C4-2B (cell line): ENCODE measurements around the gene TUBGCP2.

Experiments used
- H3K27ac ChIP-seq: fragments of 450-650 bp; 2 replicates; pipeline ENCODE4 v1.5.1; 2017
- CTCF ChIP-seq: fragments of 450-650 bp; conservative IDR thresholded peaks from 2 replicates; pipeline ENCODE4 v1.5.1; 2017; ENCODE audit warnings: mild to moderate bottlenecking
- ZFX ChIP-seq: fragments of 450-650 bp; IDR thresholded peaks from 2 replicates; pipeline ENCODE4 v1.6.1; 2017

TUBGCP2 gene

DNA sequence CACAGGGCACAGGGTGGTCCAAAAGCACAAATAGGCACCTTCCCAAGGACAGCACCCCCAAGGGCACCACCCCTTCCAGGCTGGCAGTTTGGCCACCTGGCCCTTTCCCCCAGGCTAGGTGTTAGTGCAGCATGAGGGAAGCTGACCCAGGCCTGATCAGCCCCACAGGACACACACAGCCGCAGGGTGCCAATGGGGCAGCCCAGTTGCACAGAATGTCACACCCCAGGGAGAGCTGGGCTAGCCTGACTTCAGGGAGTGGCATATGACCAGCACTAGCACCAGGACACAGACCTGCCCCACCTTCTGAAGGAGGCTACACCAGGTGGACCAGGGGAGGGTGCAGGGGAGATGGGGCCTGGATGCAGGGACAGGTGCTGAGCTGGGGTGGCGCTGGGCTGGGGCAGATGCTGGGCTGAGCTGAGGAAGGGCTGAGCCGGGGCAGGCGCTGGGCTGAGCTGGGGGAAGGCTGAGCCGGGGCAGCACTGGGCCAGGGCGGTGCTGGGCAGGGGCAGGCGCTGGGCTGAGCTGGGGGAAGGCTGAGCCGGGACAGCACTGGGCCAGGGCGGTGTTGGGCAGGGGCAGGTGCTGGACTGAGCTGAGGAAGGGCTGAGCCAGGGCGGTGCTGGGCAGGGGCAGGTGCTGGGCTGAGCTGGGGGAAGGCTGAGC is 28.1 kb downstream of the TUBGCP2 start:
- H3K27ac ChIP-seq = no peak overlapping the region

GRCh38 chr10:133279326-133280226 is 29.1 kb downstream of the TUBGCP2 start:
- TF ChIP-seq ZFX (no peak), CTCF (no peak)
- H3K27ac ChIP-seq = no peak overlapping the region; the same call in 1 of the 2 replicates

More for the DNA sequence above, 28.1 kb downstream of the TUBGCP2 start:
- TF ChIP-seq ZFX (no peak), CTCF (no peak)

GRCh38 chr10:133278577-133279265 is 30.0 kb downstream of the TUBGCP2 start:
- no peak for TF ChIP-seq CTCF
- TF ChIP-seq ZFX = no peak
- H3K27ac ChIP-seq = peak overlapping the region; percentile 9

DNA sequence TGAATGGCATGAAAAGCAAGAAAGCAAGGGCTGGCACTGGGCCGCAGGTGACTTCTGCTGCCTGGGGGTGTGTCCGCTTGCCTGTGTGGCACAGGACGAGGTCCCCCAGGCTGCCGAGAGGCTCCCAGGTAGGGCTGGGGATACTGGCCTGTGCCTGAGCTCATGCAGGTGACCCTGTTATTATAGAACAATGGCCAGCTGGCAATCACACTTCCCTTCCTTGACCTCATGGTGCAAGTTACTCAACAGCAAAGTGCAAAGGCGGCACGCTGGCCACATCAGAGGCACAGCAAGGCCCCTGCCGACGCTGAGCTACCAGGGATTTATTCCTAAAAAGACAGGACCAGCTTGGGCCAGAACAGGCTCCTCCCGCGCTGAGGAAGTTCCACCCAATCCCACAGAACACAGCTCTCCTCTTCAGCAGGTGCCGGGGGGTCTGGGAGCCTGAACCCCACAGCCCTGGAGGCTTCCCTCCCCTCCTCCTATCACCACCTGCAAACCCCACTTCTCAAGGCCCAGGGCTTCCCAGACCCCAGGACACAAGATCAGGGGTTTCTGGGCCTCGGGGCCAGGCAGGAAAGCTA is 30.6 kb downstream of the TUBGCP2 start:
- no peak for TF ChIP-seq CTCF
- TF ChIP-seq ZFX = no peak
- H3K27ac ChIP-seq = peak overlapping the region; percentile 9

- H3K27ac ChIP-seq = peak overlapping the region; percentile 9; the same call in 1 of the 2 replicates
- TF ChIP-seq CTCF = no peak
- no peak for TF ChIP-seq ZFX
Measured at GRCh38 chr10:133277277-133277992, 31.2 kb downstream of the TUBGCP2 start.

GRCh38 chr10:133276435-133277201 is 32.1 kb downstream of the TUBGCP2 start, which contains the start of gene ADAM8:
ADAM8 (minus strand) TSS chr10:133276868; CDS start chr10:133276817, 51 bp downstream.
- no peak within 1 kb of the TSS; the same call in 1 of the 2 replicates for H3K27ac ChIP-seq
- no peak for TF ChIP-seq ZFX
- TF ChIP-seq CTCF = no peak
